ENCODE measurements around the gene SHPK.

The SHPK gene

DNA sequence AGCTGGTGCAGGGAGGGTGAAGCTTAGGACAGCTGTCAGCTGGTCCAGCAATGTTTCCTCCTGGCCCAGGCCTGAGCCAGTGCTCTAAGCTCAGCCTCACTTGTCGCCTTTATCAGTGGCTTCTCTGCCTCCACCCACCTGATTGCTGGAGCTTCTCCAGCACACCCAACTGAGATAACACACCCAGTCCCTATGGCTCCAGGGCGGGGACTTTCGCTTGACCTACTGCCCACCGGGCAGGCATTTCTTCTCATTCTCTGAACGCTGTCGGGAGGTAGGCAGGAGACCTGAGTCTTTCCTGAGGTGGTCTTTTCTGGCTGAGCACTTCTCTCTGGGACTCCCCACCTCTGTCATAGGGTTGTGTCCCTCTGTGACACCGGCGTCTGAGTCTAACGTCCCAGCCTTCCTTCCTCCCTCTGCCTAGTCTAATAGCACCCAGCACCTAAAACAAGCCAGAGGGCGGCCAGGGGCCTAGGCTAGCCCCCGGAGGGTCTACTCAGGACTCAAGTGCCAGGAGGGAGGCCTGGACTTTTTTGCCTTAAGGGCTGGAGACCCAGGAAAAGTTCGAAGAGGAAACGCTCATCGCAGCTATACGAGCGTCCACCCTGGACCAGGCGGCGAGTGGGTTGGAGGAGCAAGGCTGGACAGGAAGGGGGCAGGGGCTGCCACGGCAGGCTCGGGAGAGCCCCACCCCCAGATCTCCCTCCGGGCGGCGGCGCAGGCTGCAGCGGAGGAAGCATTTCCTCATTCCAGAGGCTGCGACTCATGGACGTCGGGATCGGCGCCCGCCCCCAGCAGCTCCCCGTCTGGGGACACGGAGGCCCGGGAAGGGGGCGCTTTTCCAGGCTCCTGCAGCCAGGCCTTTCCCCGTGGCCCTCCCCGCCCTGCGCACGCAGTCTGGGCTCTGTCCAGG is 31.6 kb upstream of the SHPK start:
- Histone ChIP-seq H3K9ac (ENCODE audit: insufficient read length, low read depth) (peak overlapping the region; percentile 98), H3K4me3 (ENCODE audit: insufficient read length, low read depth) (peak overlapping the region; percentile 84), H3K9me3 (ENCODE audit: insufficient read depth, low read length) (no peaks in the 10 kb centered on the region), H3K36me3 (ENCODE audit: insufficient read depth, insufficient read length, low read length) (peaks cover 60% of the 10 kb centered on the region), H3K4me1 (ENCODE audit: insufficient read depth, insufficient read length) (peaks cover 7% of the 10 kb centered on the region), H3K27me3 (ENCODE audit: insufficient read depth, insufficient read length) (no peaks in the 10 kb centered on the region)
- DNase-seq (ENCODE audit: low read depth, low spot score) = no peak
- TF ChIP-seq ZNF274 (IDR thresholded peaks at IDR 0.05; ENCODE audit: low read depth, low read length) (no peak), YY1 (IDR thresholded peaks at IDR 0.05; ENCODE audit: insufficient read depth, insufficient read length) (no peak), SUZ12 (IDR thresholded peaks at IDR 0.05; ENCODE audit: extremely low read depth, insufficient read depth, insufficient read length) (no peak)

DNA sequence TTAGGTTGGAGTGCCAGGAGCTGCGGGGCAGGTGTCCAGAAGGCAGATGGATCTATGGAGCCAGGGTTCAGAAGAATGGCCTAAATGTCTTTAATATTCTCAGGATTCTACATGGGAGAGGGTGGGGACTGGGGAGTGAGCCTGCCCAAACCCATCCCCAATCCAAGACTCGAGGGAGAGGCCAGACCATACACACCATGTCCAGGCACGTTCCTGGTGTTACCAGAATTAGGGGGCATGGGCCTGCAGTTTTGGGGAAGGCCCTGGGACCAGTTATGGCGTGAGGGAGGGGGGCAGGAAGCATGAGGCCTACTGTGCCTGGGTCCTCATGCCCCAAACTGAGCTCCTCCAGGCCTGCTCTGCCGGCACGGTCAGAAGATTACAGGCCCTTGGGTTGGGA is 30.5 kb upstream of the SHPK start:
- peaks cover 7% of the 10 kb centered on the region for H3K4me1 ChIP-seq (ENCODE audit: insufficient read depth, insufficient read length)
- DNase-seq (ENCODE audit: low read depth, low spot score) = no peak
- H3K9me3 ChIP-seq (ENCODE audit: insufficient read depth, low read length) = no peaks in the 10 kb centered on the region
- no peaks in the 10 kb centered on the region for H3K27me3 ChIP-seq (ENCODE audit: insufficient read depth, insufficient read length)
- peak overlapping the region; percentile 32 for H3K9ac ChIP-seq (ENCODE audit: insufficient read length, low read depth)
- TF ChIP-seq YY1 (IDR thresholded peaks at IDR 0.05; ENCODE audit: insufficient read depth, insufficient read length) = no peak
- no peak for TF ChIP-seq ZNF274 (IDR thresholded peaks at IDR 0.05; ENCODE audit: low read depth, low read length)
- TF ChIP-seq SUZ12 (IDR thresholded peaks at IDR 0.05; ENCODE audit: extremely low read depth, insufficient read depth, insufficient read length) = no peak
- no peak overlapping the region for H3K4me3 ChIP-seq (ENCODE audit: insufficient read length, low read depth)
- H3K36me3 ChIP-seq (ENCODE audit: insufficient read depth, insufficient read length, low read length) = peaks cover 61% of the 10 kb centered on the region

DNA sequence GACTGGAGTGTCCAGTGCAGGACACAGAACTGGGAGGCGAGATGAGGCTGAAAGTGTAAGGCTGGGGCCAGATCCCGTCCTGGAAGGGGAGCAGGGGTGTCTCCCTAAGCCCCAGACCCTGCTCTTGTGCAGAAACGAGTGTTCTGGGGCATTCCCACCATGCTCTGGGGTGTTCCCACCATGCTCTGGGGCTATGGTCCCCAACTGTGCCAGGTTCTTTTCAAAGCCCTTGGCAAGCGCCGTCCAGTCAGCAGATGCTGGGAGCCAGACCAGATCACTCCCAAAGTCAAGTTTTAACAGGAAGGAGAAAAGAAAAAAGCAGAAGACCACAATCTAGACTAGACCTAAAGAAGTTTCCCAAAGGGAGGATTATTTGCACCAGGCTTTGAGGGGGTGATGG is 29.8 kb upstream of the SHPK start:
- Histone ChIP-seq H3K9ac (ENCODE audit: insufficient read length, low read depth) (no peak overlapping the region), H3K4me3 (ENCODE audit: insufficient read length, low read depth) (no peak overlapping the region), H3K9me3 (ENCODE audit: insufficient read depth, low read length) (no peaks in the 10 kb centered on the region), H3K36me3 (ENCODE audit: insufficient read depth, insufficient read length, low read length) (peaks cover 66% of the 10 kb centered on the region), H3K27me3 (ENCODE audit: insufficient read depth, insufficient read length) (no peaks in the 10 kb centered on the region), H3K4me1 (ENCODE audit: insufficient read depth, insufficient read length) (peaks cover 7% of the 10 kb centered on the region)
- TF ChIP-seq YY1 (IDR thresholded peaks at IDR 0.05; ENCODE audit: insufficient read depth, insufficient read length) = no peak
- no peak for TF ChIP-seq SUZ12 (IDR thresholded peaks at IDR 0.05; ENCODE audit: extremely low read depth, insufficient read depth, insufficient read length)
- no peak for TF ChIP-seq ZNF274 (IDR thresholded peaks at IDR 0.05; ENCODE audit: low read depth, low read length)
- DNase-seq (ENCODE audit: low read depth, low spot score) = no peak

DNA sequence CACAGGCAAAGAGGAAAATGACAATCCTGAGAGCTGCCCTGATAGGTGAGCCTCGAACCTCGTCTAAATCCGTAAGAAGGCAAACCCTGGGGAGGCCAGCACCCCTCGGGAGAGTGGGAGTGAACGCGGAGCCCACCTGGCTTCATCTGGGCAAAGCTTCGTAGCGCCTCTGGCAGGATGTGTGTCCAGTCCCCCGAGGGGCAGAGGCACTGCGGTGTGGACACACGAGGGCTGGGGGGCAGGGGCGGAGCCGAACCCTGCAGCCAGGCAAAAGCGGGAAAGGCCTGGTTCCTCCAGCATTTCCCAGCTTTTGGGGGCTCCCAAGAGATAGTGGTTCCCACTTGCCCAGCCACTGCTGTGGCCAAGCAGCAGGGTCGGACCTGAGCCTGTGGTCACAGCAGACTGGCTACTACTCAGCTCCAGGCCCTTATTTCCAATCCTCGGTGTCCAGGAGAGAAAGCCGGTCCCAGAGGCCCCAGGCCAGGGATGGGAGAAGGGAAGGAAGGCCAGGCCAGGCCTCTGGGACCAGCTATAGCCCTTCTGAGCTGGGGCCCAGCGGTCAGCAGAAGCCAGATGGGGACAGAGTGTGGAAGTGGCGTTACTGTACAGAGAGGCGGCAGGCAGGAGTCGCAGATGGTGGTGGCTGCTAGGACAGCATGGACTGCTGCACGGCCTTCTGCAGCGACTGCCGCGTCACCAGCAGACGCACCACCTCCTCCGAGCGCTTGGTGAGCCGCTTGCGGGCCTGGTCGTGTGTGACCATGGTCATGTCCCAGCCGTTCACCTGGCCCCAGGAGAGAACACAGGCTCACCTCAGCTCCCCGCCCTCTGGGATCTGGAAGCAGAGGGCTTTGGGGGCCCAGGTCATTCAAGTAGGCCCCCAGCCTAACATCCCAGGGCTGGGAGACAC is 27.3 kb upstream of the SHPK start:
- peaks cover 68% of the 10 kb centered on the region for H3K36me3 ChIP-seq (ENCODE audit: insufficient read depth, insufficient read length, low read length)
- TF ChIP-seq YY1 (IDR thresholded peaks at IDR 0.05; ENCODE audit: insufficient read depth, insufficient read length) (no peak), ZNF274 (IDR thresholded peaks at IDR 0.05; ENCODE audit: low read depth, low read length) (no peak)
- H3K9ac ChIP-seq (ENCODE audit: insufficient read length, low read depth) = no peak overlapping the region
- DNase-seq (ENCODE audit: low read depth, low spot score) = no peak
- H3K4me3 ChIP-seq (ENCODE audit: insufficient read length, low read depth) = no peak overlapping the region
- no peaks in the 10 kb centered on the region for H3K9me3 ChIP-seq (ENCODE audit: insufficient read depth, low read length)
- no peaks in the 10 kb centered on the region for H3K27me3 ChIP-seq (ENCODE audit: insufficient read depth, insufficient read length)
- H3K4me1 ChIP-seq (ENCODE audit: insufficient read depth, insufficient read length) = peaks cover 13% of the 10 kb centered on the region

DNA sequence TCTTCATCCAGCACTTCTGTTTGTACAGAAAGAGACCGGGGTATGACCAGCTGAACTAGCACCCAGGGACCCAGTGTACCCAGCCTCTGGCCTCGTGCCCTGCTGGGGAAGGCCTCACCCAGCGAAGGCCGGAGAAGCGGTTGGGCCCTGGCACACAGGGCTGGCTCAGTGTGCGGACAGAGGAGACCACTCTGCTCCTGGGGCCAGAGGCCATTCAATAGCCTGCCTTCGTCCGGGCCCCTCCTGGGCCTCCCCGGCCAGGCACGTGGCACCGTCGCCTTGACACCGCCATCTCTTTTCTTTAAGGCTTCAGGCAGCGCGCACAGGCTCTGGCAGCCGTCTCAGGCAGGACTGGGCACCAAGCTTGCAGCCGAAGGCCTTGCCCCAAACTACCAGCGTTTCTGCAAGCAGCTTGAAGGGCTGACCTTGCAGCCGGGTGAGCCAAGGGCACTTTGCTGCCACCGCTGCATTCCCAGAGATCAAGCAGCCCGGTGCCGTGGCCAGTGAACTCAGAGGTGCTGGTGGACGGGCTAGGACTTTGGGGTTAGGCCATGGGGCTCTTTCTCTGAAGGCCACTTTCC is 24.4 kb upstream of the SHPK start:
- H3K4me1 ChIP-seq (ENCODE audit: insufficient read depth, insufficient read length) = peaks cover 11% of the 10 kb centered on the region
- no peak overlapping the region for H3K4me3 ChIP-seq (ENCODE audit: insufficient read length, low read depth)
- H3K9me3 ChIP-seq (ENCODE audit: insufficient read depth, low read length) = no peaks in the 10 kb centered on the region
- peaks cover 62% of the 10 kb centered on the region for H3K36me3 ChIP-seq (ENCODE audit: insufficient read depth, insufficient read length, low read length)
- DNase-seq (ENCODE audit: low read depth, low spot score) = no peak
- H3K9ac ChIP-seq (ENCODE audit: insufficient read length, low read depth) = no peak overlapping the region
- no peaks in the 10 kb centered on the region for H3K27me3 ChIP-seq (ENCODE audit: insufficient read depth, insufficient read length)
- TF ChIP-seq SUZ12 (IDR thresholded peaks at IDR 0.05; ENCODE audit: extremely low read depth, insufficient read depth, insufficient read length) (no peak), ZNF274 (IDR thresholded peaks at IDR 0.05; ENCODE audit: low read depth, low read length) (no peak), YY1 (IDR thresholded peaks at IDR 0.05; ENCODE audit: insufficient read depth, insufficient read length) (no peak)

DNA sequence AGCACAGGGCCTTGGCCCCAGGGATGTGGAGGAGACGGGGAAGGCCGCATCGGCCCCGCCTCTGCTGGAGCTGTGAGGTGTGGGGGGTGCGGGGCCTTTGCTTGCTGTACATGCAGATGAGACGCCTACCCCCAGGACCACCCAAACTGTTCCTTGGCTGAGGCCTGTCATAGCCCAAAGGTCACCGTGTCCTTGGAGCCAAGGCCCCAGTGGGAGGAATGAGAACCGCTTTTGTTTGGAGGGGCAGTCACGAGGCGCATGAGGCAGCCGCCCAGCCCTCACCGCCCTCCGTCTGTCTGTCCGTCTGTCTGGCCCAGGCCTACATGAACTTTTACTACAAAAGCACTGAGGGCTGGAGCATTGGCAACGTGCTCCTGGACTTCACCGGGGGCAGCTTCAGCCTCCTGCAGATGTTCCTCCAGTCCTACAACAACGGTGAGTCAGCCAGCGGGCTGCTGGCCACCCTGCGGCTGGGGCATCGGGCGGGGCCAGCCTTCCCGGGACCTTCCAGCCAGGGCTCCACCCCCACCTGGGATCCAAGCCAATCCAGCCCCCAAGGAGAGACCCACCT is 23.6 kb upstream of the SHPK start:
- no peak for DNase-seq (ENCODE audit: low read depth, low spot score)
- H3K36me3 ChIP-seq (ENCODE audit: insufficient read depth, insufficient read length, low read length) = peaks cover 60% of the 10 kb centered on the region
- TF ChIP-seq SUZ12 (IDR thresholded peaks at IDR 0.05; ENCODE audit: extremely low read depth, insufficient read depth, insufficient read length) = no peak
- no peak for TF ChIP-seq ZNF274 (IDR thresholded peaks at IDR 0.05; ENCODE audit: low read depth, low read length)
- no peak for TF ChIP-seq YY1 (IDR thresholded peaks at IDR 0.05; ENCODE audit: insufficient read depth, insufficient read length)
- H3K27me3 ChIP-seq (ENCODE audit: insufficient read depth, insufficient read length) = no peaks in the 10 kb centered on the region
- H3K4me1 ChIP-seq (ENCODE audit: insufficient read depth, insufficient read length) = peaks cover 11% of the 10 kb centered on the region
- no peaks in the 10 kb centered on the region for H3K9me3 ChIP-seq (ENCODE audit: insufficient read depth, low read length)
- no peak overlapping the region for H3K9ac ChIP-seq (ENCODE audit: insufficient read length, low read depth)
- H3K4me3 ChIP-seq (ENCODE audit: insufficient read length, low read depth) = no peak overlapping the region

Measured in NT2/D1 (cell line).